ENCODE results near the gene SNED1.

DNA sequence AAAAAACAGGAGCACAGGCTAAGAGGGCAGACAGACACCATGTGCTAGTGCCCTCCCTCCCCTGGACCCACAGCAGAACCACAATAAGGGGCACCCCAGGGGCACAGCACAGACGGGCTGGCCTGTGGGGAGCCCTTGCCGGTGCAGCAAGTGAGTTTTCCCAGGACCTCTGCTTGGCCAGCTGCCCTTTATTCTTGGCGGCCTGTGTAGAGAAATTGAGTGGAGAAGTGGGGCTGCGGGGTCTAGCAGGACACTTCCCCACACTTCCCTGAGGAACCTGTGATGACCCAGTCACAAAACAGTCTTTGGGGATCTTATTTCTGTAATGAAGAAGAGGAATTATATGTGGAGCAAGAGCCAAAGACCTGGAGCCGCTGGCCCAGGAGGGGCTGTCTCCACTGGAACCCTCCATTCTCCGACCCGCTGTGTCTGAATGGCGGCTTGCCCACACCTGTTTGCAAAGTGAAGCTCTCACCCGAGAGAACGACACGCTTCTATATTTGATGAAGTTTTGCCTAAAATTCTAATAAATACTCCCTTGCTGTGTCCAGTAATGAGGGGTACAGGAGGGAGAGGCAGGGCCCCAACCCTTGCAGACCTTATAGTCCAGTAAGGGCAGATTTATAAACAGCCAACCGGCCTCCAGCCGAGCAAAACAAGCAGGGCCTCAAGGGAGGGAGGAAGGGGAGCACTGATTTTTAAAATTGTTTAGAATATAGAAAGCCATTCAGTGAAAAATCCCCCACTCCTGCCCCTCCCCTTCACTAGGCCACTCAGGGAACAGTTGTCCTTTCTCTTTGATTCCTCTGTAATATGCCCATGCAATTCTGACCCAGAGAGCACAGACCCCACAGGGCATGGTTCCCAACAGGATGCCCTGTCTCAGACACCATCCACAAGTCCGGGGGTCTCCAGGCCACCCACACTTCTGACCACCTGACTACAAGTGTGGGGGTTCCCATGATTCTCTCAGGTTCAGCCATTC lies 44.7 kb upstream of the SNED1 start:
- TF ChIP-seq EZH2 (IDR thresholded peaks at IDR 0.05; ENCODE audit: insufficient read depth, poor library complexity, severe bottlenecking) = no peak
- TF ChIP-seq EZH2phosphoT487 (IDR thresholded peaks at IDR 0.05; ENCODE audit: insufficient read depth, low read depth) = no peak

Measured in GM23248 (cell line).